ENCODE measurements around the gene CDS2.

CDS2 gene

DNA sequence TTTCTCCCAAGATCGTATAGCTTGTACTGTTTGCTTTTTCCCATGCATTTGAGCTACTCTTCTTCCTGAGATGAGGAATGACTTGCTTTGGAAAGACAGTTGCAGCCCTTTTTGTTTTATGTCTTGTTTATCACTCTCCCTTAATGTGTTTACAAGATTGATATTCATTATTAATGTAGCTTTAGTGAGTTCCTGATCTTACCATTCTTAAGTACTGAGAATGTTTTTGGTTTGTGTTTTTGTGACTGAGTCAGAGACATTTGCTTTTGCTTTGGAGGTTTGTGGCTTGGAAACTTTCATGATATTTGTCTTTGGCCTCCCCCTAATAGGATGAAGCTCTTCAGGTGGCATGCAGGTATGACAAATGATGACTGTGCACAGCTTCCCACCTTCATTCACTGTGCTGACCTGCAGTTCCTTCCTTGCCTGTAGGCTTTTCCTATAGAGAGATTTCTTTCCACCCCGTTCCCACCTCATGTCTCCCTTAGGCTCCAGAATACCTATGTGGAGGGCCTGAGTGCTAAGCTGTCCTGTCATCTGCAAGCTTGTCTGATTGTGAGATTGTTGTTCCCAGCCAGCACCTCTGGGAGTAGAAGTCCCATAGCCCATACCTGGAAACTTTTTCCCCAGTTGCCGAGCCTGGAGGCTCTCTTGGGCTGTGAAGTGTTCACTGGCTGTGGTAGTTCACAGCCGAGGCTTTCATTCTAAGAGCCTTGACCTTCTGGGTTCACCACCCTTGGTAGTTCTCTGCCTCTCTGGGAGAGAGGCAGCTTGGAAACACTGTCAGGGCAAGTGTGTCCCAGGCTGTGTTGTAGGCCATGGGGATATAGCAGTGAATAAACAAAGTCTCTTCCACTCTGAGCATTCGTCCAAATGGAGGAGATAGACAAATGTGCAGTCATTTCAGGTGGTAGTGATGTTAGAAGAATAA lies 27.1 kb downstream of the CDS2 start:
- H3K27ac ChIP-seq = no peak overlapping the region
- TF ChIP-seq, protein P1, sequence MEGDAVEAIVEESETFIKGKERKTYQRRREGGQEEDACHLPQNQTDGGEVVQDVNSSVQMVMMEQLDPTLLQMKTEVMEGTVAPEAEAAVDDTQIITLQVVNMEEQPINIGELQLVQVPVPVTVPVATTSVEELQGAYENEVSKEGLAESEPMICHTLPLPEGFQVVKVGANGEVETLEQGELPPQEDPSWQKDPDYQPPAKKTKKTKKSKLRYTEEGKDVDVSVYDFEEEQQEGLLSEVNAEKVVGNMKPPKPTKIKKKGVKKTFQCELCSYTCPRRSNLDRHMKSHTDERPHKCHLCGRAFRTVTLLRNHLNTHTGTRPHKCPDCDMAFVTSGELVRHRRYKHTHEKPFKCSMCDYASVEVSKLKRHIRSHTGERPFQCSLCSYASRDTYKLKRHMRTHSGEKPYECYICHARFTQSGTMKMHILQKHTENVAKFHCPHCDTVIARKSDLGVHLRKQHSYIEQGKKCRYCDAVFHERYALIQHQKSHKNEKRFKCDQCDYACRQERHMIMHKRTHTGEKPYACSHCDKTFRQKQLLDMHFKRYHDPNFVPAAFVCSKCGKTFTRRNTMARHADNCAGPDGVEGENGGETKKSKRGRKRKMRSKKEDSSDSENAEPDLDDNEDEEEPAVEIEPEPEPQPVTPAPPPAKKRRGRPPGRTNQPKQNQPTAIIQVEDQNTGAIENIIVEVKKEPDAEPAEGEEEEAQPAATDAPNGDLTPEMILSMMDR (IDR thresholded peaks at IDR 0.05) = no peak
- TF ChIP-seq ZFX (IDR thresholded peaks at IDR 0.05; ENCODE audit: borderline replicate concordance) = no peak

DNA sequence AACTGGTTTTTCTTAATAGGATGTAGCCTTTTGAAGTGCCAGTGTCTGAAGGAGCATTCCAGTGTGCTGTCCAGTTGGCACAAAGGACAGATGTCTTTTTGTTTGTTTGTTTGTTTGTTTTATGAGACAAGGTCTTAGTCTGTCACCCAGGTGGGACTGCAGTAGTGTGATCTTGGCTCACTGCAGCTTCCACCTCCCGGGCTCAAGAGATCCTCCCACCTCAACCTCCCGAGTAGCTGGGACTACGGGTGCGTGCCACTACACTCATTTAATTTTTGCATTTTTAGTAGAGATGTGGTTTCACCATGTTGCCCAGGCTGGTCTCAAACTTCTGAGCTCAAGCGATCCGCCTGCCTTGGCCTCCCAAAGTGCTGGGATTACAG lies 27.7 kb downstream of the CDS2 start:
- no peak overlapping the region for H3K27ac ChIP-seq
- TF ChIP-seq, protein P1 (IDR thresholded peaks at IDR 0.05) = no peak
- no peak for TF ChIP-seq ZFX (IDR thresholded peaks at IDR 0.05; ENCODE audit: borderline replicate concordance)

DNA sequence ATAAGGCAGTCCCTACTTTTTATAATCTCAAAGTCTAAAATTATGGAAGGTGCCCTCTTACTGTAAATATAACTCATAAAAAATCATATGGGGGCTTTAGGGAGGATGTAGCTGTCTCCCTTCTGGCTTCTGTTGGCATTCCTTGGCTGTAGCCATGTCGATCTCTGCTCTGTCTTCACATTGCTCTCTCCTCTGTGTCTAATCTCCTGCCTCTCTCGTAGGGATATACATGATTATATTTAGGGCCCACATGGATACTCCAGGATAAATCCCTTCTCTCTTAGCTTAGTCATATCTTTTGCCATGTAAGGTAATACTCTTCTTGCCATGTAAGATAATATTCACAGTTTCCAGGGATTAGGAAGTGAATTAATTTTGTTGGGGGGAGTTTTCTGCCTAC lies 28.6 kb downstream of the CDS2 start:
- H3K27ac ChIP-seq = no peak overlapping the region
- no peak for TF ChIP-seq ZFX (IDR thresholded peaks at IDR 0.05; ENCODE audit: borderline replicate concordance)
- TF ChIP-seq, protein P1 (IDR thresholded peaks at IDR 0.05) = no peak

DNA sequence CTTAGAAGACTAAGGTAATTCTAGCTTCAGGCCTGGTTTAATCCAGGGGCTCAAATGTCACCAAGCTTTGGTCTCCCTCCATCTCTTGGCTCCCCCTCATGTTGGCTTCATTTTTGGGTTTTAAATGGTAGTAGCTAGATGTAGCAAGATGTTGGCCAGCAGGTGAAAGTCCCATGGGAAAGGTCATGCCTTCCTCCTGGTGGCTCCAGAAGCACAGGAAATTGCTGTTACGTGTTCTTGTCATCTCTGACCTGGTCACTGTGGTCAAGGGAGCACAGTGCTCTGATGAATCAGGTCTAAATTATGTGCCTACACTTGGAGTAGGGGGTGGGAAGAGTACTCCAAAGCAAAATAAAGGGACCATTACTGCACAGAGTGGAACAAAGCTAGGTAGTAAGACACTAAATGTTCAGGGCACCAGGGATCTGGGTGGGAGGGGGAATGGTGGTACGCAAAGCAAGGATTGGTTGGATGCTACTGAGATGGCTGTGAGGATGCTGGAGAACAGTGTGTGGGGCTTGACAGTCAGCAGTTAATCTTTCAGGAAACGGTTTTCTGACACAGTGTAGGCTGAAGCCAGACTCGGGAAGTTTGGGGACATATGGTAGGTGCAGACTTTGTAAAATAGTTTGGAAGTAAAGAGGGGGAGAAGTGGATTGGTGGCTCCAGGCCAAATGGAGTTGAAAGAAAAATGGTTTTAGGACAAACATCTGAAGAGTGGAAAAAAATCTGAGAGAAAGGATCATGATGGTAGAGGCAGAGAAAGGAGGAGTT lies 30.1 kb downstream of the CDS2 start:
- TF ChIP-seq ZFX (IDR thresholded peaks at IDR 0.05; ENCODE audit: borderline replicate concordance) = no peak

DNA sequence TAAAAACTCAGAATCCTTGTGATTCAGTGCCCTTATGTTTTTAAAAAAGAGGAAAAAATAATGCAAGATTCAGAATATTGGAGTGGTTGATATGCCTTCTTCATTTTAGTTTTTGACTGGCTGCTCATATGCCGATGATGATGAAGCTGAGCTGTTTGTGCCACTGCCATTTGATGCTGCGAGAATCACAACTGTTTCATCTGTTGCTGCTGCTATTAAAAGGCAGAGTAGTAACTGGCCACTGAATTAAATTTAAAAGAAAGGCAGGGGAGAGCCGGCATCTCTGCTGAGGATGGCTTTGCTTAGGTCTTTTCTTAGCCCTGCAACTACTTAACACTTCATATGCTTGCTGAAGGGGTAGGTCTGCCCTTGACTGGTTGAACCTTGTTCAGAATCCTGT lies 33.1 kb downstream of the CDS2 start:
- TF ChIP-seq, protein P1 (IDR thresholded peaks at IDR 0.05) = no peak
- no peak for TF ChIP-seq ZFX (IDR thresholded peaks at IDR 0.05; ENCODE audit: borderline replicate concordance)
- H3K27ac ChIP-seq = no peak overlapping the region

More for the DNA sequence above, 30.1 kb downstream of the CDS2 start:
- no peak overlapping the region for H3K27ac ChIP-seq

DNA sequence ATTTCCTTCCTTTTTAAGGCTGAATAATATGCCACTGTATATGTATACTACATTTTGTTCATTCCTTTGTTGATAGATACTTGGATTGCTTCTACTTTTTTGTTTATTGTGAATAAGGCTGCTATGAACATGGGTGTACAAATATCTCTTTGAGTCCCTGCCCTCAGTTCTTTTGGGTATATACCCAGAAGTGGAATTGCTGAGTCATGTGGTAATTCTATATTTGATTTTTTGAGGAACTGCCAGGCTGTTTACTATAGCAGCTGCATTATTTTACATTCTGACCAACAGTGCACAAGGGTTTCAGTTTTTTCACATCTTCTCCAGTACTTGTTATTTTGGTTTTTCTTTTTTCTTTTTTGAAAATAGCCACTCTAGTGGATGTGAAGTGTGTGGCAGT lies 34.1 kb downstream of the CDS2 start:
- H3K27ac ChIP-seq = no peak overlapping the region
- no peak for TF ChIP-seq ZFX (IDR thresholded peaks at IDR 0.05; ENCODE audit: borderline replicate concordance)
- TF ChIP-seq, protein P1 (IDR thresholded peaks at IDR 0.05) = no peak

DNA sequence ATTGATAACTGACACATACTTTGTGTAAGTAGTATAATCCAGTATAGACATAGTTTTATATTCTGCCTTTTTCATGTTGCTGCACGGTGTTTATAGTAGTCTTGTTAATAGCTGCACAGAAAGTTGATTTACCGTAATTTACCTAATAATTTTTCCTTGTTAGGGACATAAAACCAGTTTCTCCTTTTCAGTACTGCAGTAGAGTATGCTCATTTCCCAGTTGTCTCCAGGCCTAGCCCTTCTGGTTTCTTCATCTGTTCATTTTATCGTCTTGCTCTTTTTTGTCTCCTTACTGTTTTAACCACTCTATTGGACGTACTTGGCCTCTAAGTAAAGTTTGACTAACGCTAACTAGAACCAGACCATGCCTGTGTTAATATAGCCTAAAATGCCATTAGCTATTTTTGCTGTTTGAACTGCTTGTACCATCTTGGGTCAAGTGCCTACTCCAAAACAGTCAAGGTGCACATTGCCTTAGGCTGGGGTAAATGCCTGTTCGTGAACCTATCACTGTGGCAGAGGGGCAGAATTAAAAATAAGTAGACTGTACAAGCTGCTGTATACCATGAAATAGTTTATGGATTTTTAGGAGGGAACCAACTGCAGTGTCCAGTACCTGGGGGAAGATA lies 34.8 kb downstream of the CDS2 start:
- H3K27ac ChIP-seq = no peak overlapping the region
- TF ChIP-seq, protein P1 (IDR thresholded peaks at IDR 0.05) = no peak
- no peak for TF ChIP-seq ZFX (IDR thresholded peaks at IDR 0.05; ENCODE audit: borderline replicate concordance)

Data from 22Rv1 (cell line).